Cardiac fibroblast (primary cell): ENCODE data around the gene TNIK.
A peak's percentile ranks its signal among the peaks of the same experiment; 100 is the strongest.
"Not testable (repeated sequence)": the region's sequence is repeated elsewhere in the genome, so short reads cannot be mapped to it uniquely, and the experiment has no call there.

Experiments
- DNase-seq, 2 donors: peaks; one replicate each; pipeline versions ENCODE4 v3.0.0 to v3.0.0-alpha.2; 2010; ENCODE audit warnings: low read depth in 2 of 2
- H3K4me3 ChIP-seq, 2 donors: replicated peaks in 1 of 2; 1 replicate in 1 of 2; 2 replicates in 1 of 2; pipeline ENCODE4 v1.5.1; 2011; ENCODE audit warnings: low read depth in 2 of 2, low read length in 2 of 2, mild to moderate bottlenecking in 2 of 2, moderate library complexity in 1 of 2
- TF ChIP-seq, protein P1 (sequence below): IDR thresholded peaks from one replicate; pipeline ENCODE4 v1.5.1; 2011; ENCODE audit warnings: low read depth, mild to moderate bottlenecking, low read length, inconsistent platforms

Gene TNIK

GRCh38 chr3:171371354-171371753 lies 88.9 kb downstream of the TNIK start:
- DNase-seq: no peak
- TF ChIP-seq, protein P1, sequence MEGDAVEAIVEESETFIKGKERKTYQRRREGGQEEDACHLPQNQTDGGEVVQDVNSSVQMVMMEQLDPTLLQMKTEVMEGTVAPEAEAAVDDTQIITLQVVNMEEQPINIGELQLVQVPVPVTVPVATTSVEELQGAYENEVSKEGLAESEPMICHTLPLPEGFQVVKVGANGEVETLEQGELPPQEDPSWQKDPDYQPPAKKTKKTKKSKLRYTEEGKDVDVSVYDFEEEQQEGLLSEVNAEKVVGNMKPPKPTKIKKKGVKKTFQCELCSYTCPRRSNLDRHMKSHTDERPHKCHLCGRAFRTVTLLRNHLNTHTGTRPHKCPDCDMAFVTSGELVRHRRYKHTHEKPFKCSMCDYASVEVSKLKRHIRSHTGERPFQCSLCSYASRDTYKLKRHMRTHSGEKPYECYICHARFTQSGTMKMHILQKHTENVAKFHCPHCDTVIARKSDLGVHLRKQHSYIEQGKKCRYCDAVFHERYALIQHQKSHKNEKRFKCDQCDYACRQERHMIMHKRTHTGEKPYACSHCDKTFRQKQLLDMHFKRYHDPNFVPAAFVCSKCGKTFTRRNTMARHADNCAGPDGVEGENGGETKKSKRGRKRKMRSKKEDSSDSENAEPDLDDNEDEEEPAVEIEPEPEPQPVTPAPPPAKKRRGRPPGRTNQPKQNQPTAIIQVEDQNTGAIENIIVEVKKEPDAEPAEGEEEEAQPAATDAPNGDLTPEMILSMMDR: no peak
- no peak overlapping the region for H3K4me3 ChIP-seq

- H3K4me3 ChIP-seq: no peak overlapping the region
- TF ChIP-seq, protein P1: no peak
- no peak for DNase-seq
These were observed 91.0 kb downstream of the TNIK start for GRCh38 chr3:171369156-171369555.

DNA sequence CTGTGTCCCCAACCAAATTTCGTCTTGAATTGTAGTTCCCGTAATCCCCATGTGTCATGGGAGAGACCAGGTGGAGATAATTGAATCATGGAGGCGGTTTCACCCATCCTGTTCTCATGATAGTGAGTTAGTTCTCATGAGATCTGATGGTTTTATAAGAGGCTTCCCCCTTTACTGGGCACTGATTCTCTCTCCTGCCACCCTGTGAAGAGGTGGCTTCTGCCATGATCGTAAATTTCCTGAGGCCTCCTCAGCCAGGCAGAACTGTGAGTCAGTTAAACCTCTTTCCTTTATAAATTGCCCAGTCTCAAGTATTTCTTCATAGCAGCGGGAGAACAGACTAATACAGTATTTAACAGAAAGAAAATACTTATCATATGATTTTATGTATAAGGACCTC lies 93.5 kb downstream of the TNIK start:
- not testable (repeated sequence) for DNase-seq, H3K4me3 ChIP-seq

GRCh38 chr3:171366043-171366442 lies 94.2 kb downstream of the TNIK start:
- H3K4me3 ChIP-seq: no peak overlapping the region
- TF ChIP-seq, protein P1: no peak
- no peak for DNase-seq

DNA sequence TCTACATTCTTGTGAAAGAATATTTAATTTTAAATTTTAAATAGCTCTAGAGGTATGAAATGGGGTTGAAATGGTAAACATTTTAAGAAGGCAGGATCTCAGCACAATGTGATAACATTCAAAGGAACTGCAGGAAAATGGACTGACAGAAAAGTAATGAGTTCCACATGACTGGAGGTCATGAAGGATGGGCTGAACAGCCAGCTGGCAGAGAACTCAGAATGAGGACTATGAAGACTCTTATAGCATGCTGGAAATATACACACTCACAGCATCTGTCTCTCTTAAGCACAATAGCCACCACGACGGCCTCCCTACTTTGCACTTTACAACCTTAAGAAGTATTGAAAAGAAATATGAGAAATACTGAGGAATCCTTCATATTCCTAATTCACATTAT lies 94.7 kb downstream of the TNIK start:
- TF ChIP-seq, protein P1: no peak
- H3K4me3 ChIP-seq: no peak overlapping the region
- peak in 1 of 2 donors; percentile 45 for DNase-seq

GRCh38 chr3:171364500-171364899 lies 95.7 kb downstream of the TNIK start:
- TF ChIP-seq, protein P1: no peak
- DNase-seq: no peak
- no peak overlapping the region for H3K4me3 ChIP-seq

DNA sequence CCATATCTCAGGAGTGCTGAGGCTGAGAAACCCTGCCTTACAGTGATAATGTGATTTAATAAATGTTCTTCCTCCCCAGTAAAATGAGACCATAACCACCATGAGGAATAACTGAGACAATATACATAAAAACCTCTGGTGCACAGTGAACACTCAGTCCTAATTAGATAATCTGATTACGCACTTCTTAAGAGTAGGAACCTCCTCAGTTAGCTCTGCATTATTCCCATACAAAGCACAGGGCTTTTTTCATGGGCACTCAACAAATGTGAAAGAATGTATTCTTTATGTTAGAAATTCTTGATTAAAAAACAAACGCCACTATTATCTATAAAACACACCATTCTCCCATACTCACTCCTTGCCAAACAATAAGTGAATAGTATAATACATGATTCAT lies 97.0 kb downstream of the TNIK start:
- no peak for DNase-seq
- TF ChIP-seq, protein P1: no peak
- H3K4me3 ChIP-seq: no peak overlapping the region
